DMS 273 treated with DMSO at 0.1 percent for 48 hours (cell line): ENCODE measurements around the gene TET2.

Experiments
- DNase-seq: peaks from one replicate; lab custom pipeline; 2025; lab: John Stamatoyannopoulos, UW

The TET2 gene

DNA sequence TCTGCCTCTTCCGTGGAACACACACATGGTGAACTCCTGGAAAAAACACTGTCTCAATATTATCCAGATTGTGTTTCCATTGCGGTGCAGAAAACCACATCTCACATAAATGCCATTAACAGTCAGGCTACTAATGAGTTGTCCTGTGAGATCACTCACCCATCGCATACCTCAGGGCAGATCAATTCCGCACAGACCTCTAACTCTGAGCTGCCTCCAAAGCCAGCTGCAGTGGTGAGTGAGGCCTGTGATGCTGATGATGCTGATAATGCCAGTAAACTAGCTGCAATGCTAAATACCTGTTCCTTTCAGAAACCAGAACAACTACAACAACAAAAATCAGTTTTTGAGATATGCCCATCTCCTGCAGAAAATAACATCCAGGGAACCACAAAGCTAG is 87.9 kb downstream of the TET2 start:
- no peak for DNase-seq

DNA sequence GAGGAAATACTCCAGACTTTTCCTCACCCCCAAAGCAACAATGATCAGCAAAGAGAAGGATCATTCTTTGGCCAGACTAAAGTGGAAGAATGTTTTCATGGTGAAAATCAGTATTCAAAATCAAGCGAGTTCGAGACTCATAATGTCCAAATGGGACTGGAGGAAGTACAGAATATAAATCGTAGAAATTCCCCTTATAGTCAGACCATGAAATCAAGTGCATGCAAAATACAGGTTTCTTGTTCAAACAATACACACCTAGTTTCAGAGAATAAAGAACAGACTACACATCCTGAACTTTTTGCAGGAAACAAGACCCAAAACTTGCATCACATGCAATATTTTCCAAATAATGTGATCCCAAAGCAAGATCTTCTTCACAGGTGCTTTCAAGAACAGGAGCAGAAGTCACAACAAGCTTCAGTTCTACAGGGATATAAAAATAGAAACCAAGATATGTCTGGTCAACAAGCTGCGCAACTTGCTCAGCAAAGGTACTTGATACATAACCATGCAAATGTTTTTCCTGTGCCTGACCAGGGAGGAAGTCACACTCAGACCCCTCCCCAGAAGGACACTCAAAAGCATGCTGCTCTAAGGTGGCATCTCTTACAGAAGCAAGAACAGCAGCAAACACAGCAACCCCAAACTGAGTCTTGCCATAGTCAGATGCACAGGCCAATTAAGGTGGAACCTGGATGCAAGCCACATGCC is 89.7 kb downstream of the TET2 start:
- no peak for DNase-seq

DNA sequence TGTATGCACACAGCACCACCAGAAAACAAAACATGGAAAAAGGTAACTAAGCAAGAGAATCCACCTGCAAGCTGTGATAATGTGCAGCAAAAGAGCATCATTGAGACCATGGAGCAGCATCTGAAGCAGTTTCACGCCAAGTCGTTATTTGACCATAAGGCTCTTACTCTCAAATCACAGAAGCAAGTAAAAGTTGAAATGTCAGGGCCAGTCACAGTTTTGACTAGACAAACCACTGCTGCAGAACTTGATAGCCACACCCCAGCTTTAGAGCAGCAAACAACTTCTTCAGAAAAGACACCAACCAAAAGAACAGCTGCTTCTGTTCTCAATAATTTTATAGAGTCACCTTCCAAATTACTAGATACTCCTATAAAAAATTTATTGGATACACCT is 90.2 kb downstream of the TET2 start:
- DNase-seq, result no peak

DNA sequence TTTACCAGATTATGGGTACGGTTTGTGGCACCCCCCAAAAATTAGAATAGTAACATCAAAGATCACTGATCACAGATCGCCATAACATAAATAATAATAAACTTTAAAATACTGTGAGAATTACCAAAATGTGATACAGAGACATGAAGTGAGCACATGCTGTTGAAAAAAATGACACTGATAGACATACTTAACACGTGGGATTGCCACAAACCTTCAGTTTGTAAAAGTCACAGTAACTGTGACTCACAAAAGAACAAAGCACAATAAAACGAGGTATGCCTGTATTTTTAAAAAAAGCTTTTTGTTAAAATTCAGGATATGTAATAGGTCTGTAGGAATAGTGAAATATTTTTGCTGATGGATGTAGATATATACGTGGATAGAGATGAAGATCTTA is 93.4 kb downstream of the TET2 start:
- DNase-seq, result no peak

DNA sequence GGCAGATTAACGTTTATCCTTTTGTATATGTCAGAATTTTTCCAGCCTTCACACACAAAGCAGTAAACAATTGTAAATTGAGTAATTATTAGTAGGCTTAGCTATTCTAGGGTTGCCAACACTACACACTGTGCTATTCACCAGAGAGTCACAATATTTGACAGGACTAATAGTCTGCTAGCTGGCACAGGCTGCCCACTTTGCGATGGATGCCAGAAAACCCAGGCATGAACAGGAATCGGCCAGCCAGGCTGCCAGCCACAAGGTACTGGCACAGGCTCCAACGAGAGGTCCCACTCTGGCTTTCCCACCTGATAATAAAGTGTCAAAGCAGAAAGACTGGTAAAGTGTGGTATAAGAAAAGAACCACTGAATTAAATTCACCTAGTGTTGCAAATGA is 94.8 kb downstream of the TET2 start:
- no peak for DNase-seq

DNA sequence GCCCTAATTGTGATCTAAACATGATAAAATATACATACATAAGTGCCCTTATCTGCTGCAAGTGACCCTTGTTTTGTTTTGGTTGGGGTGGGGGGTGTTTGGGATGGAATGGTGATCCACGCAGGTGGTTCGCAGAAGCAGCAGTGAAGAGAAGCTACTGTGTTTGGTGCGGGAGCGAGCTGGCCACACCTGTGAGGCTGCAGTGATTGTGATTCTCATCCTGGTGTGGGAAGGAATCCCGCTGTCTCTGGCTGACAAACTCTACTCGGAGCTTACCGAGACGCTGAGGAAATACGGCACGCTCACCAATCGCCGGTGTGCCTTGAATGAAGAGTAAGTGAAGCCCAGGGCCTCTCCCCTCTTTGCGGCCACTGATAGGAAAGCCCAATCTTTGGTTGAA is 96.8 kb downstream of the TET2 start:
- no peak for DNase-seq

DNA sequence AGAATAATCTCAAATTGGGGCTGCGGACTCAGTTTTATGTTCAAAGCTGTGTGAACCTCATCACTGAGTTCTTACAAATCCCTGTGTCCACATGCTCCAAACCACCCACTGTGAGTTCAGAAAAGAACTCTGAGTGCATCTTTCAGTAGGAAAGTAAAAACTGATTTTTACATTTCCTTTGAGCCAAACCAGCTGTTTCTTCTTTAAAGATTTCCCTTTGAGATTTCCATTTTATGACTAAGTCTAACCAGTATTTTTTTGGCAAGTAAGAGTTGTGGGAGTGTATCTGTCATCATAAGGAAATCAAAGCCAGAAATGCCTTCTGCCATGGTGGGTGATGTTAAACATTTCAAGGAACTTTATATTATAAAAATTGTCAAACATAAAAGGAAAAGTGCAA is 100.0 kb downstream of the TET2 start:
- DNase-seq, result no peak

DNA sequence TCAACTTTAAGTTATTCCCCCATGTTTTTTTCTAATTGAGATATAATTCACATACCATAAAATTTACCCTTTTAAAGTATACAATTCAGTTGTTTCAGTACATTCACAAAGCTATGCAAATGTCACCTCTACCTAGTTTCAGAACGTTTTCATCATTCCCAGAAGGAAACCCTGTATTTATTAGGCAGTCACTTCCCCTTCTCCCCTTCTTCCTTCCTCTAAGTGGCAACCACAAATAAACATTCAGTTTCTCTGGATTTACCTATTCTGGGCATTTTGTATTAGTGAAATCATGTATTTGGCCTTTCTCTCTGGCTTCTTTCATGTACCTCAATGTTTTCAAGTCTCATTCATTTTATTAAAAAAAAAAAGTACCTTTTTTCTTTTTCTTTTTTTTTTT is 101.9 kb downstream of the TET2 start:
- DNase-seq, result no peak

DNA sequence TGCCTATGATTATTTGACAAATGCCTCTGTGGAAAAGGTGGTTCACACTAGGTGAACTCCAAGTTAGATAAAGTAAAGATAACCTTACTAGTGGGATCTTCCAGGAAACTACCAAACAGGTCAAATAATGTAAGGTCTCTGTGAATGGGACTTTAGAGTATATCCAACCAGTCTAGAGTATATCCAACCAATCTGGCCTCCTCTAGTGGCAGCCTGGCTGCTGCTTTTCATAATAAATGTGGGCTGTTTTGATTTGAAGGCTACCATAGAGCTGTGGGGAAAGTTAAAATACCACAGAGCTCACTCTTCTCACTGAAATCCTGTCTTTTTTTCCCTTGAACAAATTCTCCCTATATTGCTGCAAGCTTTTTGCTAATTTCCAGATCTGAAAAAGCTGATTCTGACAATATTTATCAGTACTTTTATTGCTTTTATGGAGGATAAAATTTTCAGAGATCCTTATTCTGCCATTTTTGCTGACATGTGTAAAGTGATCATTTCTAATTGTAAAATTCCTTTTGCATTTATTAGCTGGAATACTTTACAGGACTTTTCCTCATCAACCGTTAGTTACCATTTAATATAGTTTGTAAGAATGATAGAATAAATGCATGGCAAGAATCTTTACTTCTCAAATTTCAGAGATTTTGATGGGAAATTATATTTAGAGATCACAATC is 111.3 kb downstream of the TET2 start:
- no peak for DNase-seq

DNA sequence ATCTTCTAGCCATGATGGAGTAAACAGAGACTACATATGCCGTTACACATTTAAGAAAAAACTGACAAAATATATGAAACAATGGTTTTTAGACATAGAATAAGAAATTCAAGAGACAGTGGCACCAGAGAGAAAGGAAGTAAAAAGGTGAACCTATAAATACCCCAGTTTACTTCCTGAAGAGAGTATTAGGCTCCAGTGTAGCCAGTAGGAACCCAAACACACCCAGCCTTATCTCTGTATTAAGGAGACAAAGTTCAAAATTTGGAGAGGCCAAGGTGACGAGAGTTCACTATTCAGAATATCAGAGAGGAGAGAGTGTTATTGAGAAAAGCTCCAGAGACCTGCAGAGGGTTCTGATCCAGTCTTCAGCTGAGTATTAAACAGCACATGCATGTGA is 119.0 kb downstream of the TET2 start:
- DNase-seq, result no peak

DNA sequence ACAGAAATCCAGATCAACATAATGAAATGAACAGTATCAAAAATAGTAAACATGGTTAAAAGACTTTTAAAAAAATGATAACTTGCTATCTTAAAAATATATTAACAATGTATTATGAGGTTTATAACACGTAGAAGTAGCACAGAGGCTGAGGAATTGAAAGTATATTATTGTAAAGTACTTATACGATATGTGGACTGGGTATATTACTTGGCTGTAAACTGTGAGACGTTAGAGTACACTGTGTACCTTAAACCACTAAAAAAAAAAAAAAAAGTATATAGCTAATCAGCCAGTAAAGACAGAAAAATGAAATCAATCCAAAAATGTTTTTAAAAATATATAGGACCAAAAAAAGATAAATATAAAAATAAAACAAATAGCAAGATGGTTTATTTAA is 120.6 kb downstream of the TET2 start:
- DNase-seq, result no peak

DNA sequence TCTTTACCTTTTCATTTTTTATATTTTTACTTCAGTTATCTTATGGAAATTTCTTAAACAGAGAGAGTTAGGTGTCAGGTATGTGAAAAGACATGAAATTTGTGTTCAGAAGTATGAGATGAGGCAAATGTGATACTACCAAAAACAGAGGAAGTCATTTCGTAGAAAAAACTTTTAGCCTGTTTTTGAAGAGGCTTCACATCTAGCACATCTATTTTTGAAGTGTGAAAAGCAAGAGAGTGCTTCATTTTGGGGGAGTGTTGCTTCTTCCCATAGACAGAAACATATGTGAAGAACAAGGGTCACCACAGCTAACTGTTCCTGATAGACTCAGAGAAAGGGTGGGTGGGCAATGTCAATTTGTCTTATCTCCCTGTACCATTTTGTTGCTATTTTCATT is 125.3 kb downstream of the TET2 start:
- DNase-seq, result no peak

DNA sequence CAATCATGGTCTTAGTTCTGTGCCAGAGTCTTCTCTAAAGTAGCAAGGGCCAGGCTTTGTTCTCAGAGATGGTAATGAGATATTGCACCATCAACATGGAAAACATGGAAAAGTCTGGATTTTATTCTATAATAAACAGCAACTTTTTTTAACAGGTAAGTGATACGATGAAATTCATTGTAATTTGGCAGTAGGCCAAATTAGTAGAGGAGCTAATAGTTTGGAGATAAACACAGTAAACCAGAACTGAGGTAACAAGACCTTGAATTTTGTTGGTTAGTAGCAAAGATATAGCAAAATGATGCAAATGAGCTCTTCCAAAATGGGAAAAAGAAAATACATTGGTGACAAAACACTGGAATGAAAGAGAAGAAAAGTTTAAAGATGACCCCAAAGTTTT is 126.6 kb downstream of the TET2 start:
- DNase-seq, result no peak

DNA sequence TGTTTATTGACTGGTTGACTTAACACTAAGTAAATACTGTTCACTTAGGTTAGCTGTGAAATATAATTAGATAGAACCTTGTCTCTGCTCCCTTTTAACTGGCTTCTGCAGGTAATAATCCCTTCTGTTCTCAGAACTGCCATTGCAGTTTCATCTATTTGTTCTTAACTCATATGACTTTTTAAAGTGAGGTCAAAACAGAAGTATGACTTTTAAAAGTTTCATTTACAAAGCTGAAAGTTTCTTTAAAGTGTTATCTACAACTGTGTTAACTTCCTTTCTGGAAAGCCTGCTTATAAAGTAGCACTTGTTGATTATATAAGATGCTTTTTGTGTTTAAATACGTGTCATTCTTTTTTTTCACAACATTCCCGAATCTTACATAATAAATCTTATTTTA is 127.4 kb downstream of the TET2 start:
- no peak for DNase-seq

DNA sequence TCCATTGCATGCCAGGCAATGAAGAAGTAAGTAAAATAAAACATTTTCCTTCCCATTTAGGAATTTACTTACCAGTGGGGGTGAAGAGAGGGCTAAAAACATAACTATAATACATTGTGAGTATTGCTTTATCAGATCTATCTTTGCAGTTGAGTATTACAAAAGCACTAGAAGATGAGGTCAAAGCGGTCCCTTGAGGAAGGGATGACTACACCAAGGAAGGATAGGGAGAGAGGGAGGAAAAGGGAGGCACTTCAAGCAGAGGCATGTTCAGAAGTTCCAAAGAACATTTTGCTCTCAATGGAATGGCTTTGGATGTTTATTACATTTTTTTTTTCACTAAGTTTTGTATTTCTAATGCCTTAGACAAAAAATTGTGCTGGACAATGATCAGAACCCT is 127.8 kb downstream of the TET2 start:
- no peak for DNase-seq

DNA sequence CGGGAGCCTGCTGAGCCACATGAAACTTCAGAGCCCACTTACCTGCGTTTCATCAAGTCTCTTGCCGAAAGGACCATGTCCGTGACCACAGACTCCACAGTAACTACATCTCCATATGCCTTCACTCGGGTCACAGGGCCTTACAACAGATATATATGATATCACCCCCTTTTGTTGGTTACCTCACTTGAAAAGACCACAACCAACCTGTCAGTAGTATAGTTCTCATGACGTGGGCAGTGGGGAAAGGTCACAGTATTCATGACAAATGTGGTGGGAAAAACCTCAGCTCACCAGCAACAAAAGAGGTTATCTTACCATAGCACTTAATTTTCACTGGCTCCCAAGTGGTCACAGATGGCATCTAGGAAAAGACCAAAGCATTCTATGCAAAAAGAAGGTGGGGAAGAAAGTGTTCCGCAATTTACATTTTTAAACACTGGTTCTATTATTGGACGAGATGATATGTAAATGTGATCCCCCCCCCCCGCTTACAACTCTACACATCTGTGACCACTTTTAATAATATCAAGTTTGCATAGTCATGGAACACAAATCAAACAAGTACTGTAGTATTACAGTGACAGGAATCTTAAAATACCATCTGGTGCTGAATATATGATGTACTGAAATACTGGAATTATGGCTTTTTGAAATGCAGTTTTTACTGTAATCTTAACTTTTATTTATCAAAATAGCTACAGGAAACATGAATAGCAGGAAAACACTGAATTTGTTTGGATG is 129.9 kb downstream of the TET2 start:
- peak; percentile 1 for DNase-seq

DNA sequence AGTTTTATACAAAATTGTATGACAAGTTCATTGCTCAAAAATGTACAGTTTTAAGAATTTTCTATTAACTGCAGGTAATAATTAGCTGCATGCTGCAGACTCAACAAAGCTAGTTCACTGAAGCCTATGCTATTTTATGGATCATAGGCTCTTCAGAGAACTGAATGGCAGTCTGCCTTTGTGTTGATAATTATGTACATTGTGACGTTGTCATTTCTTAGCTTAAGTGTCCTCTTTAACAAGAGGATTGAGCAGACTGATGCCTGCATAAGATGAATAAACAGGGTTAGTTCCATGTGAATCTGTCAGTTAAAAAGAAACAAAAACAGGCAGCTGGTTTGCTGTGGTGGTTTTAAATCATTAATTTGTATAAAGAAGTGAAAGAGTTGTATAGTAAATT is 131.0 kb downstream of the TET2 start:
- DNase-seq, result no peak

DNA sequence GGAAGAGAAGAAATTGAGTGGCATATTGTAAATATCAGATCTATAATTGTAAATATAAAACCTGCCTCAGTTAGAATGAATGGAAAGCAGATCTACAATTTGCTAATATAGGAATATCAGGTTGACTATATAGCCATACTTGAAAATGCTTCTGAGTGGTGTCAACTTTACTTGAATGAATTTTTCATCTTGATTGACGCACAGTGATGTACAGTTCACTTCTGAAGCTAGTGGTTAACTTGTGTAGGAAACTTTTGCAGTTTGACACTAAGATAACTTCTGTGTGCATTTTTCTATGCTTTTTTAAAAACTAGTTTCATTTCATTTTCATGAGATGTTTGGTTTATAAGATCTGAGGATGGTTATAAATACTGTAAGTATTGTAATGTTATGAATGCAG is 132.6 kb downstream of the TET2 start:
- DNase-seq, result no peak

DNA sequence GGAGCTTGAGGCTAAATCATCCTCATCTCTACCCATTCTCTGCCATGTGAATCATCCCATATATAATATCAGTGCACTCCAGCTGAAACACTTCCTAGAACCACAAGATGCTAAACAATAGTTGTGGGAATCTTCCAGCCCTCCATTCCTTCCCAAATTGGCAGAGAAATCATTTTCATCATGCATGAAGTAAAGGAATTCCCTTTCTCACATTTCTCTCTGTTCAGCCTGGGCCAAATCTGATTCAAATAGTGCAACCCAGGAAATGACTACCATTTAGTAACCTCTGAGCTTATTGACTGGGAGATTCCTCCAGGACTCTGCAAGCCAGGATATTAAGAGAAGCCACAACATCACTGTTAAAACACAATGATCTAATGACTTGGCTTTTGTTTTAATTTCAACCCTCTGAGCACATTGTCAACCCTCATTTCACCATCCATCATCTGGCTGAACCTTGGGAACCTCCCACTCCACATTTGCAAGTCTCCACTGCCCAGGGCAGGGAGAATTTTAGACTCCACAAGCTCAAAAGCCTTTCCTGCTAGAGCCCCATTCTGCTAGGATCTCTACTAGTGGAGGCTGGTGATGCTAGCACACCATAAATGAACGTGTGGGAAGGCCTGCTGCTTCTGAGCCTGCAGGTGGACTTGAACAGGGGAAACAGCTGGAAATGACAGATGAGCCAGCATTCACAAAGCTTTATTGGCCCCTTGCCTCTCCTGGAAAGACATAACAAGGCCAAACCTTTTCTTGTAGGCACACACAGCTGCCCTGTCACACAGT is 133.9 kb downstream of the TET2 start:
- DNase-seq, result peak; percentile 28

DNA sequence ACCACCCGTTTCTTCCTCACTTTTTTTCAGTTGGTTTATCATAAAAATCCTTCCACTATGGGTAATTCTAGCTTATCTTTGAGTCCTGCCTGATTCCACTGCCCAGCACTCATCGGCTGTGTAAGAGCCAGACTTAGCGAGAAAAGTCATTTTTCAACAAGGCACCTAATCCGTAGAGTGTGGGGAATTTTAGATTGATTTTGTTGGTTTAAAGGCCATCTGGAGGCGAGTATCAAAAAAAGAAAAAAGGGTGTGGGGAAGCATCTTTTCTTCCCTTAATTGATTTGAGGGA is 134.4 kb downstream of the TET2 start:
- DNase-seq, result no peak

DNA sequence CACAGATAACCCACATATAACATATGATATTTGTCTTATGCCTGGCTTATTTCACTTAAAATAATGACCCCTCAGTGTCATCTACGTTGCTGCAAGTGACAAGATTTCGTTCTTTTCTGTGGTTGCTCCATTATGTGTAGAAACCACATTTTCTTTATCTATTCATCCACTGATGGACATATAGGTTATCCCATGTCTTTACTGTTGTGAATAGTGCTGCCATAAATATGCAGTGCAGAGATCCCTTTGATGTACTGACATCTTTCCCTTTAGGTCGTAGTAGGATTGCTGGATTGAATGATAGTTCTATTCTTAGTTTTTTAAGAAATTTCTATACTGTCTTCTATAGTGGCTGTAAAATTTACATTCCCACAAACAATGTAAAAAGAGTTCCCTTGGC is 135.8 kb downstream of the TET2 start:
- DNase-seq, result no peak

DNA sequence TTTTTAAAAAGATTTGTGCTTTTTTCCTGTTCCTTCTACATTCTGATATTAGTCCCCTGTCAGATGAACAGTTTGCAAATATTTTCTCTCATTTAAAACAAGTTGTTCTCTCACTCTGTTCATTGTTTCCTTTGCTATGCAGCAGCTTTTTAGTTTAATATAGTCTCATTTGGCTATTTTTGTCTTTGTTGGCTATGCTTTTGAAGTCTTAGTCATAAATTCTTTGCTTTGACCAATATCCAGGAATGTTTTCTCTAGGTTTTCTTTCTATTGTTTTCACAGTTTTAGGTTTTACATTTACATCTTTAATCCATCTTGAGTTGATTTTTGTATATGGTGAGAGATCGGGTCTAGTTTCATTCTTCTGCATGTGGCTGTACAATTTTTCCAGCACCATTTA is 136.8 kb downstream of the TET2 start:
- no peak for DNase-seq

DNA sequence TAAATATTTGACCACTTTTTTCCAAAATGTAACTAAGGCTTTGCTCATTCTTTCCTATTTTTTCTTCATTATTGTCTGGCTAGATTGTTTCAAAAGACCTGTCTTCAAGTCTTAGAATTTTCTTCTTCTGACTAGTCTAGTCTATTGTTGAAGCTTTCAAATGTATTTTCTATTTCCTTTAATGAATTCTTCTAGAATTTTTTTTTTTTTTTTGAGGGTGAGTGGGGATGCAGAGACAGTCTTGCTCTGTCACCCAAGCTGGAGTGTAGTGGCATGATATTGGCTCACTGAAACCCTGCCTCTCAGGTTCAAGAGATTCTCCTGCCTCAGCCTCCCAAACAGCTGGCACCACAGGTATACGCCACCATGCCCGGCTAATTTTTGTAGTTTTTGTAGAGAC is 141.4 kb downstream of the TET2 start:
- no peak for DNase-seq
